LNCaP clone FGC (cell line): Measurements from ENCODE around the gene MAPK8.
"Not testable (repeated sequence)": the region's sequence is repeated elsewhere in the genome, so short reads cannot be mapped to it uniquely, and the experiment has no call there.

ENCODE experiments used
- DNase-seq: peaks from one replicate; pipeline ENCODE4 v3.0.0-alpha.2; 2011; ENCODE audit warnings: low read depth
- H3K4me3 ChIP-seq: 2 replicates; pipeline ENCODE4 v1.5.1; 2011; ENCODE audit warnings: mild to moderate bottlenecking, low read depth, low read length, control low read depth
- CTCF ChIP-seq: IDR thresholded peaks from 2 replicates; pipeline ENCODE4 v1.5.1; 2012; ENCODE audit warnings: mild to moderate bottlenecking; ENCODE audit not compliant: control insufficient read depth, insufficient read depth; ENCODE audit errors: extremely low read depth

The MAPK8 gene

GRCh38 chr10:48418189-48418788 lies 111.8 kb downstream of the MAPK8 start:
- H3K4me3 ChIP-seq = no peak overlapping the region
- no peak for TF ChIP-seq CTCF
- no peak for DNase-seq

GRCh38 chr10:48419714-48420113 lies 113.2 kb downstream of the MAPK8 start:
- no peak for TF ChIP-seq CTCF
- H3K4me3 ChIP-seq = no peak overlapping the region
- no peak for DNase-seq

GRCh38 chr10:48421862-48422261 lies 115.4 kb downstream of the MAPK8 start:
- not testable (repeated sequence) for DNase-seq, H3K4me3 ChIP-seq

GRCh38 chr10:48423884-48424283 lies 117.4 kb downstream of the MAPK8 start:
- DNase-seq = no peak
- TF ChIP-seq CTCF = no peak
- no peak overlapping the region for H3K4me3 ChIP-seq

- no peak overlapping the region for H3K4me3 ChIP-seq
- no peak for TF ChIP-seq CTCF
Measured at GRCh38 chr10:48428896-48429295, 122.4 kb downstream of the MAPK8 start.

GRCh38 chr10:48429309-48429708 lies 122.8 kb downstream of the MAPK8 start:
- no peak overlapping the region for H3K4me3 ChIP-seq
- TF ChIP-seq CTCF = no peak
- DNase-seq = no peak

More at GRCh38 chr10:48428896-48429295, 122.4 kb downstream of the MAPK8 start:
- DNase-seq = no peak

GRCh38 chr10:48430402-48430993 lies 124.0 kb downstream of the MAPK8 start:
- no peak for DNase-seq
- H3K4me3 ChIP-seq = no peak overlapping the region

More at GRCh38 chr10:48430402-48430993, 124.0 kb downstream of the MAPK8 start:
- TF ChIP-seq CTCF = no peak
